GM21381 (cell line): Measurements from ENCODE around the gene LAGE3.

ENCODE experiments used
- ATAC-seq: cut with Tn5 transposase; IDR thresholded peaks from one replicate; pipeline ENCODE4 v1.9.1; 2021; ENCODE audit warnings: mild to moderate bottlenecking, moderate library complexity; ENCODE audit not compliant: unreplicated experiment

Gene LAGE3

DNA sequence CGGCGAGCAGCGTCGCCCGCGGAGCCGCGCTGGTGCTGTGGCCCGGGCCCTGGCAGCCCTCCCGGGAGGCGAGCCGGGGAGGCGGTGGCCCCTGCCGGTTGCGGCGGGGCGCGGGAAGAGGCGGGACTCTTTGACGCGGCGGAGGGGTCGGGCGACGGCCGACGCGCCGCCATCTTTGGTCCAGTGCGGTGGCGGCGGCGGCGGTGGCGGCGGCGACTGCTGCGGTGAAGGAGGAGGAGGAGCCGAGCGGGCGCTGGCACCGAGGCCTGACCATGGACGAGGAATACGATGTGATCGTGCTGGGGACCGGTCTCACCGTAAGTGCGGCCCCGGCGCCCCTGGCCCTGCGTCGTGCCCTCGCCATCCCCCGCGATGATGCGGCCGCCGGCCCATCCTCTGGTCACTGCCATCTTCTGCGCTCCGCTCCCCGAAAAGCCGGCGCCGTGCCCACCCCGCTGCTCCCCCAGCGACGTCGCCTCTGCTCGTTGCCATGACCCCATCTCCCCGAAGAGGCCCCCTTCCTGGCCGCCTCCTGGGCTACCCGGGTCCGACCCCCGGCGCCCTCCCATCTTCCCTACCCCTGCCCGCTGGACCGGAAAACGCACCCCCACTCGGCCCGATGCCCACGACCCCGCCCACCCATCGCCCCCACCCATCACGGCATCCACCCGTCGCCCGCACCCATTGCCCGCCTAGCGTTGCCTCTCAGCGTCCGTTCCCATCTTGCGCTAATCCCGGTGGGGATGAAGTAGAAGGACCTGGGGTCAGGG is 41.9 kb downstream of the LAGE3 start, which contains the start of gene GDI1:
Gene GDI1, plus strand, starts transcription at position 172 of the 770 bp plus-strand sequence. Its CDS starts 101 bp downstream, at position 273.
- peak; percentile 43 for ATAC-seq

DNA sequence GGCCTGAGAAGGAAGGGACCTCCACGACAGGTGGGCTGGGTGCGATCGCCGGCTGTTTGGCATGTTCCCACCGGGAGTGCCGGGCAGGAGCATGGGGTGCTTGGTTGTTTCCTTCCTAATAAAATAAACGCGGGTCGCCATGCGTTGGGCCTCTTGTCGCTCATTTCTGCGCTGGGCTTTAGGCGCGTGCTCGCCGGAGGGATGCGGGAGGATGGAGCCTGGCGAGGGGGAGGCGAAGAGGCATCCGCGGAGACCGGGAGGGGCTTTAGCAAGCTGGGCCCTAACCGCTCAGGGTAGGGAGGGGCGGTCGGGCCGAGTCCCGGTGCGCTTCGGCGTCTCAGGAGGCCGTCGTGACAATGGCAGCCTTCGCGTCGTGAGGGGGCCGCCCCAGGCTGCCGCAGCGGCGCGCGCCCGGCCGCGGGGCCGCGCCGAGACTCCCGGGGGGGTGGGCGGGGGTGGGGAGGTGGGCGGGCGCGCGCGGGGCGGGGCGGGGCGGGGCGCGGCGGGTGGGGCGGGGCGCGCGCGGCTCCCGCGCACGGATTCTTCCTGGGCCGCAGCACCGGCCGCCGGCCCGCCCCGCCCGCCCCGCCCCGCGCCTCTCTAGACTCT is 42.6 kb downstream of the LAGE3 start:
- ATAC-seq: peak; percentile 32

GRCh38 chrX:154435171-154435733 is 43.8 kb downstream of the LAGE3 start:
- no peak for ATAC-seq

GRCh38 chrX:154434394-154435168 is 44.5 kb downstream of the LAGE3 start:
- ATAC-seq: no peak

- no peak for ATAC-seq
Measured at GRCh38 chrX:154433605-154434004, 45.5 kb downstream of the LAGE3 start.

- ATAC-seq: no peak
Measured at GRCh38 chrX:154432210-154432609, 46.9 kb downstream of the LAGE3 start.

DNA sequence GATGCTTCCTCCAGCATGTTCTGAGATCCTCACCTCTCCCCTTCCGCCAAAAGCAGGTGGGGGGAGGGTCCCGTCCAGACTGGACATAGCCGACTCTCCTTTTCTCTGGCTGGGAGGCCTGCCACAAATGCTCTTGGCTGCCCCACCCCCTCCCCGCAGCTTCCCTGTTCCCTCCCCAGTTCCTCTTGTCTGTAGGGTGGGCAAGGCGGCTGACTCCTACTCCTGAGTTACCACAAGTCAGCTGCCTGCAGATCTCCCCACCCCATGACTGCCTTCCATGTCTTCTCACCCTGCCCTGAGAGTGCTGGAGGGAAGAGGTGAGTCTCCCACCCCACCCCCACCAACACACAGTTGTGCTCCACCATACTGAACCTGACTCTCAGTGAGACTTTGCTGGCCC is 47.7 kb downstream of the LAGE3 start:
- no peak for ATAC-seq

DNA sequence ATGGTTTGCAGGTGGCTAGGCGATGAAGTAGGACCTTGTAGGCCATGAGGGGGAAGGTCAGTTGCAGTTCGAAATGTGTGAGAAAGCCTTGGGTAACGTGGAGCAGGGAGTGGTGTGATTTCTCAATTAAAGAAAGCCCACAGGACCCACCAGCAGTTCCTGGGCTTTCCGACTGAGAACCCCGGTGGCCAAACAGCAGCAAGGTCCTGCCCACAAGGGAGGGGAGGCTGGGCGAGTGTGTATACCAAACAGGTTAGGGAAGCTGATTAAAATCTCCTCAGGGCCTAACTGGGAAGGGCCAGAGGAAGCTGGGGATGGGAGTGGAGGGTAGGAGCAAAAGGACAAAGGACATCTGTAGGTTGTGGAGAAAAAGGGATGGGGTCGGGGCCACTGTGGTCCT is 48.2 kb downstream of the LAGE3 start:
- ATAC-seq: no peak

DNA sequence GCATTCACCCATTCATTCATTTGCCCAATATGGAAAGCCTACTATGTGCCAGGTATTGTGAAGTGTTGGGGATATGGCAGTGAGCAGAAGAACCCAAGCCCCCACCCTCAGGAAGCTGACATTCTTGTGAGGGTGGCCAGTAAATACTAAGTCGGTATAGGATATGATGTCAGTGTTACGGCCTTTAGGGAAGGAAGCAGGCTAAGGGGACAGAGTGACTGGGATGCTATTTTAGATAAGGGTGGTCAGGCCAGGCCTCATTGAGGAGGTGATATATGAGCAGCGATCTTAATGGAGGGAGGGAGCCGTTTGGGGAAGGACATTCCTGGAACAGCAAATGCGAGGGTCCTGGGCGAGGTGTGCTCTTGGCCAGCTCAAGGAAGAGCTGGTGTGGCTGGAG is 48.6 kb downstream of the LAGE3 start:
- no peak for ATAC-seq

- ATAC-seq: no peak
Measured at GRCh38 chrX:154429711-154430110, 49.4 kb downstream of the LAGE3 start.

DNA sequence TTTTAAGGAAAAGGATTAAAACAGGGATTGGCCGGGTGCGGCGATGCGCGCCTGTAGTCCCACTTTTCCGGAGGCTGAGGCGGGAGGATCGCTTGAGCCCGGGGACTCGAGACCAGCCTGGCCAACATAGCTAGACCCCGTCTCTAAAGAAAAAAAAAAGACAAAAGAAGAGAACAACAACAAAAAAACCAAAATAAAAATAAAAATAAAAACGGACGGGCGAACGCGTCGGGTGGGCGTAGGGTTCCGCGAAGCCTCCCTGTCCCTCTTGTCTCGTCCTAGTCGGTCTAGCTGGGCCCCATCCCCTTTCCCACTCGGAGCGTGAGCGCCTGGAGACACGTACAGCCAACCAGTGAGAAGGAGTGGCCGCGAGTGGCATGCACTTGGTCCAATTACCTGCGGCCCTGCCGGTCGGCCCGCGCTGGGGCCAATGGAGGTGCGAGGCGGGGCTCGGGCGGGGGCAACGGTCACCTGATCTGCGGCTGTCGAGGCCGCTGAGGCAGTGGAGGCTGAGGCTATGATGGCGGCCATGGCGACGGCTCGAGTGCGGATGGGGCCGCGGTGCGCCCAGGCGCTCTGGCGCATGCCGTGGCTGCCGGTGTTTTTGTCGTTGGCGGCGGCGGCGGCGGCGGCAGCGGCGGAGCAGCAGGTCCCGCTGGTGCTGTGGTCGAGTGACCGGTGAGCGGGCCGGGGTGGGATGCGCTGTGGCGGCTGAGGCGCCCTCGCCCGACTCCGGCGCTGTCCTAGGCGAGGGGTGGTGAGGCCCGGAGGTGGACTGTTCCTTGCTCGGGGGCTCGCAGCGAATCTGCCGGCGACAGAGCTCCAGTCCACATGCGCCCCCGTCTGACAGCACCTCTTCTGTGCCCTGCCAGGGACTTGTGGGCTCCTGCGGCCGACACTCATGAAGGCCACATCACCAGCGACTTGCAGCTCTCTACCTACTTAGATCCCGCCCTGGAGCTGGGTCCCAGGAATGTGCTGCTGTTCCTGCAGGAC is 50.6 kb downstream of the LAGE3 start, which contains the start of gene ATP6AP1:
Gene ATP6AP1, plus strand, starts transcription at position 502 of the 996 bp plus-strand sequence. Its CDS starts 16 bp downstream, at position 518.
- ATAC-seq: peak; percentile 97
